SH-SY5Y (cell line): ENCODE results near the gene GRK4.

Source experiments
- GATA2 ChIP-seq: IDR thresholded peaks from 2 replicates; pipeline ENCODE4 v1.6.1; 2011; ENCODE audit warnings: mild to moderate bottlenecking, low read depth, low read length
- GATA3 ChIP-seq: IDR thresholded peaks from 2 replicates; pipeline ENCODE4 v1.6.1; 2011; ENCODE audit warnings: low read depth, mild to moderate bottlenecking, low read length, moderate library complexity

Gene GRK4

GRCh38 chr4:2963175-2963965 lies at the start of gene GRK4, which contains the start of gene NOP14:
TSS of gene GRK4 (plus strand) at chr4:2963571. CDS start at chr4:2964071, 500 bp downstream.
TSS of gene NOP14 (minus strand) at chr4:2963406. CDS start at chr4:2963319, 87 bp downstream.
- TF ChIP-seq GATA3 (no peak), GATA2 (no peak)

DNA sequence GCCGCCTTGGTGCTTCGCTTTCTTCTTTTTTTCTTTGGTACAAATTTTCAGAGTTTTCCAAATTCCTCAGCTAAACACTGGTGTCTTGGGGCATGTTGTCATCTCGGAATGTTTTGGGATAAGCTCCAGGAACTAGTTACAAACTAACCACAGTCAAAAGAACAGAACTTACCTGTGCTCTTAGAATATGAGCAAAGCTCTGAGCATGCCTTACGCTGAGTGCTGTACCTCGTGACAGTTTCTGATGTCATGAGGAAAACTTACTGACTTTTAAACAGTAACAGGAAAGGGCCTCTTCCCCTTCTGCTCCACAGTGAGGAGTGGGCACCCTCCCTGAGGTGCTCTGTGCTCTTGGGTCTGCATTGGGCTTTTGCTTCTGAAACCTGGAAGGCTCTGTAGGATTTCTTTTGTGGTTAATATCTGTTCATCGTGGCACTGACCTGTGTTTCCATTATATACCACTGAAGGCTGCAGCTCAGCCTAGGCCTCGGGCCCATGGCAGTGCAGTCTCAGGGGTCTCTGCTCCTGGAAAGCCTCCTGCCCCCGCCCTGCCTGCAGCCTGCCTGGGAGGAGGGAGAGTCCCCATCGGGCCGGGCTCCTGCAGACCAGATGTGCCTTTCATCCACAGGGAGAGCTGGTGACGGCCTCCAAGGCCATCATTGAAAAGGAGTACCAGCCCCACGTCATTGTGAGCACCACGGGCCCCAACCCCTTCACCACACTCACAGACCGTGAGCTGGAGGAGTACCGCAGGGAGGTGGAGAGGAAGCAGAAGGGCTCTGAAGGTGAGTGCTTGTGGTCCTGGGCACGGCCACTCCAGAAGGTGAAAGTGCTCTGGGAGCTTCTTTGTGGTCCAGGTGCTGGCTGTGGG lies 48.9 kb upstream of the GRK4 start:
- TF ChIP-seq GATA2 (no peak), GATA3 (no peak)

- TF ChIP-seq GATA2, result no peak
- no peak for TF ChIP-seq GATA3
Observed at GRCh38 chr4:2915789-2916188, 47.6 kb upstream of the GRK4 start.

DNA sequence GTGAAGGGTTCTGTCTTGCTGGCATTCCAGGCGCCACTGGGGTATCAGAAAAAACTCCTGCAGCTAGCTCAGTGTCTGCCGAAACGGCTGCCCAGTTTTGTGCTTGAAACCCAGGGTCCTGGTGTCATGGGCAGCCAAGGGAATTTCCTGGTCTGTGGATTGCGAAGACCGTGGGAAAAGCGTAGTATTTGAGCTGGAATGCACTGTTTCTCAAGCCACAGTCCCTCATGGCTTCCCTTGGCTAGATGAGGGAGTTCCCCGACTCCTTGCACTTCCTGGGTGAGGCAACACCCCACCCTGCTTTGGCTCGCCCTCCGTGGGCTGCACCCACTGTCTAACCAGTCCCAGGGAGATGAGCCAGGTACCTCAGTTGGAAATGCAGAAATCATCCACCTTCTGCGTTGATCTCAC lies 40.2 kb upstream of the GRK4 start:
- no peak for TF ChIP-seq GATA2
- no peak for TF ChIP-seq GATA3

- no peak for TF ChIP-seq GATA2
- TF ChIP-seq GATA3, result no peak
Observed at GRCh38 chr4:2923668-2924173, 39.6 kb upstream of the GRK4 start.

GRCh38 chr4:2924286-2924685 lies 39.1 kb upstream of the GRK4 start:
- TF ChIP-seq GATA3, result no peak
- TF ChIP-seq GATA2, result no peak

DNA sequence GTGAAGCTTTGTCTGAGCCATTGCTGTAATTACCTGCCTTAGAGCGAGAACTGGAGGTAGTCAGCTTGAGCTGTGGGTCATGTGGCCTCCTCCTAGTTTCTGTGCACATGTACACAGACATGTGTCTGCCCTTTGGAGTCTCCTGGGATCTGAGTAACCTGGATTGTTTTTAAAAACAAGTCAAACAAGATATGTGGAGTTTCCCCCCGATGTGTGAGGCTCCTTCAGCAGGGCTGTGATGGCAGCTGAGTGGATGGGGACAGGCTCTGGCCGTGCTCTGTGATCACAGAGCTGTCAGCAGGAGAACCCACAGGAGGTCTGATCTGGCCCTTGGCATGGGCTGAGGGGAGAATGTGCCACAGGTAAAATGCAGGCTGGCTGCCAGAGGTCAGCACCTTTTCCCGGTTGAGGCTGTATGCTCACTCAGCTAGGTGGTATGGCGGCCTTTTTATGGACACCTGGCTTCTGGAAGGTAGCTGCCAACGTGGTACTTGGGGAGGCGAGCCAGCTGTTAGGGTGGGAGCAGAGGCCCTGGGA lies 38.5 kb upstream of the GRK4 start:
- TF ChIP-seq GATA2, result no peak
- no peak for TF ChIP-seq GATA3

DNA sequence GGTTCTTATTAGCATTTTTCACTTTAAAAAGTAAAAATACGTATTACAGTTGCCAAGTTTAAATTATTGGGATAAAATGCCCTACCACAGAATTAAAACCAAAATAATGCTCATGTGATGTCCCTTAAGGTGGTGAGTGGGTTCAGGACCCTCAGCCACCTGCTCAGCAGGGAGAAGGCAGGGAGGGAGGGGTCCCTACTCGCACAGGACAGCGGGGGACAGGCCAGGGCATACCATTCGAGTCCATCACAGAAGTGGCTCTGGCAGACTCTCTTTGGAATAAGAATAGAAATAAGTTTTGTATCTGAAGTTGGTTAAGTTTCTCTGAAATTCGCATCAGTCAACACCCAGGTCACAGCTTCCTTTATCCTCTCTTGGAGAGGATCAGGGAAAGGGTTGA lies 37.9 kb upstream of the GRK4 start:
- TF ChIP-seq GATA3, result no peak
- TF ChIP-seq GATA2, result no peak

GRCh38 chr4:2925931-2926860 lies 37.2 kb upstream of the GRK4 start:
- TF ChIP-seq GATA3 (no peak), GATA2 (no peak)

DNA sequence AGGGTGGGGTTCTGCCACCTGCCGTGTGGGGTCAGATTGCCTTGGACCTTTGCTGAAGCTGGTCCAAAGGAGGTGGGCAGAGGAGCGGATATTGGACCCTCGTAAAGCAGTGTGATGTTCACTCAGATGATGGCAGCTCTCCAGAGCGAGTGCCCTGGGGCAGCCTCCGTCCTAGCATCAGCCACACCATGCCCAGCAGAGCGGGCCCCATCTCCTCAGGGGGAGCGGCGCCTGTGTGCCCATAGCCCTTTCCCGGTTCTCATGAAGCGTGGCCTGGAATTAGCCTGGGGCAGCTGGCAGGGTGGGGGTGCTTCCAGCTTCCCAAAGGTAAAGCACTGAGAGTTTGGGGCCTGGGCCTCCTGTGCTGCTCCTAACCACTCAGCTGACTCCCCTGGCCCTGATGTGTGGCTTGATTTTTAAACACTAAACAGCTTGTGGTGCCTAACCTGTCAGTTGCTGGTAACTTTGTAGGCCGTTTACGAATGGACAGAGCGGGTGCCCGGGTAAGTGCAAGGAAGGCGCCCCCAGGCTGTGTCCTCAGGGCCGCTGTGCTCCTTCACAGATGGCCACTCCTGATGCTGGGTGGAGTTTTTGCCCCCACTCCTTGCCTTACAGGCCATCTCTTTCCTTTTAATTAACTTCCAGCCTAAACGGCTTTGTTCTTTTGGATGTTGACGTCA lies 36.2 kb upstream of the GRK4 start:
- TF ChIP-seq GATA2, result no peak
- no peak for TF ChIP-seq GATA3

DNA sequence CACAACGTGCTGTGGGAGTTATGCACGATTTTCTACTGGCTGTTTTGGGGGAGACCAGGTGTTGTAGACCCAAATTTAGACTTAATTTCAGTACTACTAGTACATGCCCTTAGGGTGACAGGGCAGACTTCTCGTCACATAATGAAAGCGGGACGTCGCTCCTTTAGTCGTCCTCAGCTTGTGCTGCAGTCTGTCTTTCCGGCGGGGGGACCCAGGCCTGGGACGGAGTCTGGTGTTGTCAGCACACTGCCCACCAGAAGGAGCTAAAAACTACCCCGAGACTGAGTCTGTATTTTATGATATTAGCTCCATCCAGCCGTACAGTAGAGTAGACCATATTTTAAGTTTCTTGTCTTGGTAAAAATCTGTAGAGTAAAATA lies 35.7 kb upstream of the GRK4 start:
- TF ChIP-seq GATA3 (no peak), GATA2 (no peak)

DNA sequence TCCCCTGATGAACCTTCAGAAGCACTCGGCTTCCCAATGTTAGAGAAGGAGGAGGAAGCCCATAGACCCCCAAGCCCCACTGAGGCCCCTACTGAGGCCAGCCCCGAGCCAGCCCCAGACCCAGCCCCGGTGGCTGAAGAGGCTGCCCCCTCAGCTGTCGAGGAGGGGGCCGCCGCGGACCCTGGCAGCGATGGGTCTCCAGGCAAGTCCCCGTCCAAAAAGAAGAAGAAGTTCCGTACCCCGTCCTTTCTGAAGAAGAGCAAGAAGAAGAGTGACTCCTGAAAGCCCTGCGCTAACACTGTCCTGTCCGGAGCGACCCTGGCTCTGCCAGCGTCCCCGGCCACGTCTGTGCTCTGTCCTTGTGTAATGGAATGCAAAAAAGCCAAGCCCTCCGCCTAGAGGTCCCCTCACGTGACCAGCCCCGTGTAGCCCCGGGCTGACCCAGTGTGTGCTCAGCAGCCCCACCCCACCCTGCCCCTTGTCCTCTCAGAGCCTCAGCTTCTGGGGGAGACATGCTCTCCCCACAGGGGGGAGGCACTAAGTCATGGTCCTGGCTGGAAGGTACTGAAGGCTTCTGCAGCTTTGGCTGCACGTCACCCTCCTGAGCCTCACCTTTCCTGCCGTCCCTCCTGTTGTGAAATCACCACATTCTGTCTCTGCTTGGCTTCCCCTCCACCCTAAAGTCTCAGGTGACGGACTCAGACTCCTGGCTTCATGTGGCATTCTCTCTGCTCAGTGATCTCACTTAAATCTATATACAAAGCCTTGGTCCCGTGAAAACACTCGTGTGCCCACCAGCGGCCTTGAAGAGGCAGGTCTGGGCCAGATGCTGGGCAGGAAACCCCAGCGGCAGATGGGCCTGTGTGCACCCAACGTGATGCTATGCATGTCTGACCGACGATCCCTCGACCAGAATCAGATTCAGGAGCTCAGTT lies 34.9 kb upstream of the GRK4 start:
- TF ChIP-seq GATA3 (no peak), GATA2 (no peak)

GRCh38 chr4:2929469-2929868 lies 33.9 kb upstream of the GRK4 start:
- TF ChIP-seq GATA3 (no peak), GATA2 (no peak)
